Mesodermal cell (in vitro differentiated cells): ENCODE data around the gene SETD6.
A peak's percentile ranks its signal among the peaks of the same experiment; 100 is the strongest.
"Not testable (repeated sequence)": the region's sequence is repeated elsewhere in the genome, so short reads cannot be mapped to it uniquely, and the experiment has no call there.

Experiments
- H3K27ac ChIP-seq: 2 replicates; pipeline ENCODE4 v1.7.0; 2013; ENCODE audit warnings: mild to moderate bottlenecking, low read depth, low read length, moderate library complexity; ENCODE audit not compliant: severe bottlenecking
- H3K36me3 ChIP-seq: 2 replicates; pipeline ENCODE4 v1.7.1; 2013; ENCODE audit warnings: mild to moderate bottlenecking, low read length, moderate library complexity; ENCODE audit not compliant: control insufficient read depth, insufficient read depth
- H3K4me1 ChIP-seq: one replicate; pipeline ENCODE4 v1.7.1; 2013; ENCODE audit warnings: mild to moderate bottlenecking, low read length; ENCODE audit not compliant: insufficient read depth, control insufficient read depth, poor library complexity, severe bottlenecking
- H3K4me3 ChIP-seq: 2 replicates; pipeline ENCODE4 v1.7.0; 2013; ENCODE audit warnings: low read length, control low read depth, mild to moderate bottlenecking; ENCODE audit not compliant: insufficient read depth, poor library complexity, severe bottlenecking; ENCODE audit errors: extremely low read depth
- H3K9me3 ChIP-seq: 2 replicates; pipeline ENCODE4 v1.7.1; 2013; ENCODE audit warnings: mild to moderate bottlenecking, low read length, moderate library complexity; ENCODE audit not compliant: control insufficient read depth
- WGBS, 2 experiments: methylation state at CpG; one replicate each; pipeline ENCODE4 v1.1.5; 2013; ENCODE audit warnings: missing lambda C conversion rate in 2 of 2; ENCODE audit not compliant: insufficient coverage in 2 of 2; 5-methylcytosine and 5-hydroxymethylcytosine counted together

SETD6 gene

GRCh38 chr16:58478427-58478826, 36.9 kb upstream of the SETD6 start:
- Histone ChIP-seq H3K36me3 (no peaks in the 10 kb centered on the region), H3K4me3 (no peak overlapping the region), H3K4me1 (peaks cover 5% of the 10 kb centered on the region), H3K27ac (no peak overlapping the region), H3K9me3 (no peaks in the 10 kb centered on the region)
- WGBS, 2 experiments: 86 to 94% methylated on average over 1 to 2 of the region's 2 CpGs

- 93 to 95% methylated on average over 10 to 11 of the region's 11 CpGs for WGBS, 2 experiments
- H3K4me1 ChIP-seq: peaks cover 5% of the 10 kb centered on the region
- no peaks in the 10 kb centered on the region for H3K9me3 ChIP-seq
- no peak overlapping the region for H3K4me3 ChIP-seq
- no peaks in the 10 kb centered on the region for H3K36me3 ChIP-seq
- H3K27ac ChIP-seq: no peak overlapping the region
These were observed 34.0 kb upstream of the SETD6 start for GRCh38 chr16:58481226-58481869.

GRCh38 chr16:58481931-58482330, 33.4 kb upstream of the SETD6 start:
- peaks cover 5% of the 10 kb centered on the region for H3K4me1 ChIP-seq
- peak overlapping the region; percentile 29 for H3K27ac ChIP-seq
- WGBS, 2 experiments: 67 to 80% methylated on average over 3 to 7 of the region's 8 CpGs
- H3K36me3 ChIP-seq: no peaks in the 10 kb centered on the region
- H3K9me3 ChIP-seq: no peaks in the 10 kb centered on the region
- H3K4me3 ChIP-seq: no peak overlapping the region

- H3K36me3 ChIP-seq: no peaks in the 10 kb centered on the region
- no peaks in the 10 kb centered on the region for H3K9me3 ChIP-seq
- no peak overlapping the region for H3K4me3 ChIP-seq
- H3K27ac ChIP-seq: no peak overlapping the region
- WGBS, 2 experiments: 38 to 69% methylated on average over 2 to 6 of the region's 11 CpGs
- peaks cover 10% of the 10 kb centered on the region for H3K4me1 ChIP-seq
These were observed 30.0 kb upstream of the SETD6 start for GRCh38 chr16:58485184-58485887.

- Histone ChIP-seq H3K36me3 (no peaks in the 10 kb centered on the region), H3K27ac (no peak overlapping the region), H3K4me1 (peaks cover 4% of the 10 kb centered on the region), H3K9me3 (no peaks in the 10 kb centered on the region), H3K4me3 (no peak overlapping the region)
- 19 to 27% methylated on average over 33 to 34 of the region's 43 CpGs for WGBS, 2 experiments
These were observed 27.6 kb upstream of the SETD6 start for GRCh38 chr16:58487566-58488351.

- H3K36me3 ChIP-seq: no peaks in the 10 kb centered on the region
- no peak overlapping the region for H3K4me3 ChIP-seq
- WGBS, 2 experiments: 57 to 61% methylated on average over 2 to 3 of the region's 3 CpGs
- H3K9me3 ChIP-seq: no peaks in the 10 kb centered on the region
- H3K4me1 ChIP-seq: peaks cover 4% of the 10 kb centered on the region
- H3K27ac ChIP-seq: no peak overlapping the region
These were observed 26.8 kb upstream of the SETD6 start for GRCh38 chr16:58488531-58488930.

GRCh38 chr16:58490065-58490464, 25.3 kb upstream of the SETD6 start:
- H3K4me1 ChIP-seq: peaks cover 4% of the 10 kb centered on the region
- no peaks in the 10 kb centered on the region for H3K36me3 ChIP-seq
- H3K4me3 ChIP-seq: no peak overlapping the region
- no peaks in the 10 kb centered on the region for H3K9me3 ChIP-seq
- H3K27ac ChIP-seq: no peak overlapping the region
- WGBS, 2 experiments: 97 to 100% methylated on average over 4 of the region's 4 CpGs

GRCh38 chr16:58490539-58490938, 24.8 kb upstream of the SETD6 start:
- H3K4me3 ChIP-seq, H3K4me1 ChIP-seq, H3K27ac ChIP-seq, H3K36me3 ChIP-seq, H3K9me3 ChIP-seq: not testable (repeated sequence)
- WGBS, 2 experiments: 84 to 87% methylated on average over 6 to 7 of the region's 8 CpGs

- 83 to 85% methylated on average over 4 of the region's 4 CpGs for WGBS, 2 experiments
- Histone ChIP-seq H3K27ac (no peak overlapping the region), H3K4me1 (peaks cover 7% of the 10 kb centered on the region), H3K36me3 (no peaks in the 10 kb centered on the region), H3K4me3 (no peak overlapping the region), H3K9me3 (no peaks in the 10 kb centered on the region)
These were observed 23.3 kb upstream of the SETD6 start for GRCh38 chr16:58492066-58492465.

- H3K27ac ChIP-seq: no peak overlapping the region
- WGBS, 2 experiments: 55 to 59% methylated on average over 3 to 4 of the region's 5 CpGs
These were observed 22.6 kb upstream of the SETD6 start for GRCh38 chr16:58492735-58493134.

More at GRCh38 chr16:58492735-58493134, 22.6 kb upstream of the SETD6 start:
- Histone ChIP-seq H3K4me3 (no peak overlapping the region), H3K36me3 (no peaks in the 10 kb centered on the region), H3K4me1 (peaks cover 7% of the 10 kb centered on the region), H3K9me3 (no peaks in the 10 kb centered on the region)
